GM12801 (cell line): ENCODE data around the gene LYPLA2.

Source experiments
- CTCF ChIP-seq: IDR thresholded peaks from one replicate; pipeline ENCODE4 v1.5.1; 2011; ENCODE audit warnings: control low read depth; ENCODE audit not compliant: insufficient read length; ENCODE audit errors: extremely low read depth

Gene LYPLA2

GRCh38 chr1:23768733-23769132 lies 22.2 kb upstream of the LYPLA2 start:
- TF ChIP-seq CTCF = no peak

GRCh38 chr1:23772049-23772853 lies 18.7 kb upstream of the LYPLA2 start:
- TF ChIP-seq CTCF = peak; percentile 49

- no peak for TF ChIP-seq CTCF
Measured at GRCh38 chr1:23772854-23773242, 18.1 kb upstream of the LYPLA2 start.

- no peak for TF ChIP-seq CTCF
Measured at GRCh38 chr1:23774174-23774880, 16.6 kb upstream of the LYPLA2 start.

GRCh38 chr1:23776217-23776616 lies 14.7 kb upstream of the LYPLA2 start:
- no peak for TF ChIP-seq CTCF

GRCh38 chr1:23777979-23778814 lies 12.7 kb upstream of the LYPLA2 start, which contains the start of gene PITHD1:
Gene PITHD1, plus strand, starts transcription at chr1:23778418. Its CDS starts 98 bp downstream, at chr1:23778516.
- no peak for TF ChIP-seq CTCF

- TF ChIP-seq CTCF = no peak
Measured at GRCh38 chr1:23779826-23780371, 11.0 kb upstream of the LYPLA2 start.
